T-helper 22 cell (primary cell): ENCODE data around the gene ZDHHC1.
"Not testable (repeated sequence)": the region's sequence is repeated elsewhere in the genome, so short reads cannot be mapped to it uniquely, and the experiment has no call there.

Experiments
- DNase-seq: peaks from one replicate; pipeline ENCODE4 v3.0.0-alpha.2; 2020; ENCODE audit warnings: low read depth

Gene ZDHHC1

GRCh38 chr16:67394155-67395104, 21.8 kb downstream of the ZDHHC1 start:
- DNase-seq: no peak

GRCh38 chr16:67393788-67394154, 22.5 kb downstream of the ZDHHC1 start:
- no peak for DNase-seq

- DNase-seq: no peak
These were observed 23.0 kb downstream of the ZDHHC1 start, which contains the start of gene TPPP3 for GRCh38 chr16:67393111-67393787. TPPP3 (minus strand) TSS chr16:67393498; CDS start chr16:67391111, 2,387 bp downstream.

- no peak for DNase-seq
These were observed 23.8 kb downstream of the ZDHHC1 start for GRCh38 chr16:67392301-67393059.

GRCh38 chr16:67391424-67392300, 24.6 kb downstream of the ZDHHC1 start:
- no peak for DNase-seq

GRCh38 chr16:67390816-67391423, 25.4 kb downstream of the ZDHHC1 start:
- DNase-seq: no peak

- no peak for DNase-seq
These were observed 26.1 kb downstream of the ZDHHC1 start for GRCh38 chr16:67389911-67390815.

- DNase-seq: no peak
These were observed 27.7 kb downstream of the ZDHHC1 start for GRCh38 chr16:67388591-67388990.

GRCh38 chr16:67388191-67388590, 28.1 kb downstream of the ZDHHC1 start:
- no peak for DNase-seq

- DNase-seq: no peak
These were observed 28.7 kb downstream of the ZDHHC1 start for GRCh38 chr16:67387479-67388079.

GRCh38 chr16:67386861-67387455, 29.3 kb downstream of the ZDHHC1 start:
- no peak for DNase-seq

- DNase-seq: no peak
These were observed 31.3 kb downstream of the ZDHHC1 start for GRCh38 chr16:67384778-67385510.

- DNase-seq: no peak
These were observed 33.0 kb downstream of the ZDHHC1 start for GRCh38 chr16:67383284-67383683.

GRCh38 chr16:67378642-67379041, 37.6 kb downstream of the ZDHHC1 start:
- no peak for DNase-seq

GRCh38 chr16:67376012-67376411, 40.3 kb downstream of the ZDHHC1 start:
- not testable (repeated sequence) for DNase-seq

GRCh38 chr16:67372664-67373063, 43.6 kb downstream of the ZDHHC1 start:
- DNase-seq: no peak

GRCh38 chr16:67370661-67371060, 45.6 kb downstream of the ZDHHC1 start:
- no peak for DNase-seq

GRCh38 chr16:67364600-67365235, 51.6 kb downstream of the ZDHHC1 start:
- DNase-seq: no peak
